GM10266 (cell line): ENCODE data around the gene ADAM29.
"Not testable (repeated sequence)": the region's sequence is repeated elsewhere in the genome, so short reads cannot be mapped to it uniquely, and the experiment has no call there.

Experiments used
- DNase-seq: peaks from one replicate; pipeline ENCODE4 v3.0.0; 2012; ENCODE audit errors: extremely low spot score
- TF ChIP-seq, protein P1 (sequence below): IDR thresholded peaks from 2 replicates; pipeline ENCODE4 v1.5.1; 2012; ENCODE audit warnings: mild to moderate bottlenecking, low read depth; ENCODE audit not compliant: control insufficient read depth, insufficient read depth; ENCODE audit errors: missing control alignments

ADAM29 gene

DNA sequence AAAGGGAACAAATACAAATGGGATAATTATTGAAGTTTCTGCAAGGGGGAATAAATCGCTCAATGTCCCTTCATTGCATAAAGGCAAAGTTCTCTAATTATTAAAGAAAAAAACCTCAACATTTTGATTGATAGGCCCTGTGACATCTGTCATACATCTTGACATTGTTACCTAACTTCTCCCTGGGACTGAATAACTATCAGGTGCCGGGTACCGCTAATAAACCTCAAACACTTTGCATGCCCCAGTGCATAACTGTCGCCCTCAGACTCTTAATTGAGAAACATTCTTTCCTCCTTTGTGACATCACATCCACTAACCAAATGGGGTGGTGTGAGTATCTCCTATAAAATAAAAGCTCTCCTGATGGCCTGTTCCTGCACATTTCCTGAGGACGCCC is at the start of gene ADAM29:
Gene ADAM29 (plus strand): TSS at position 301 of the 400 bp plus-strand sequence. CDS start 57,168 bp downstream, outside the sequence.
- DNase-seq = no peak

DNA sequence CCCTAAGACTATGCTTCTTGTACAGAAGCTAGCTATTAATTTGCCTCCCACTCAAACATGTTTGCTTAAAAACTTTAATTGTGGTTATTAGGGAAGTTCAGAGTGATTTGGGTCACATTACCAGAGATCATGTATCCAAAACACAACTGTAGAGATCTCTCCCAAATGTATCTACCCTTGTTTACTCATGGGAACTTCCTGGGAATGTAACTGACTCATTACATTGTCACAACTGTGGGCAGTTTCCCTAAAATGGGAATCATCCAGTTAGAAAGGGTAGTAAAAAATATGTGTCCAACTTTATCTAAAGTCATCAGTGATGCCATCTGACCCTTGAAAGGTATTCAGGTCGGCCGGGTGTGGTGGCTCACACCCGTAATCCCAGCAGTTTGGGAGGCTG is 48.8 kb upstream of the ADAM29 start:
- DNase-seq = no peak

More for the DNA sequence above, at the start of gene ADAM29:
- TF ChIP-seq, protein P1, sequence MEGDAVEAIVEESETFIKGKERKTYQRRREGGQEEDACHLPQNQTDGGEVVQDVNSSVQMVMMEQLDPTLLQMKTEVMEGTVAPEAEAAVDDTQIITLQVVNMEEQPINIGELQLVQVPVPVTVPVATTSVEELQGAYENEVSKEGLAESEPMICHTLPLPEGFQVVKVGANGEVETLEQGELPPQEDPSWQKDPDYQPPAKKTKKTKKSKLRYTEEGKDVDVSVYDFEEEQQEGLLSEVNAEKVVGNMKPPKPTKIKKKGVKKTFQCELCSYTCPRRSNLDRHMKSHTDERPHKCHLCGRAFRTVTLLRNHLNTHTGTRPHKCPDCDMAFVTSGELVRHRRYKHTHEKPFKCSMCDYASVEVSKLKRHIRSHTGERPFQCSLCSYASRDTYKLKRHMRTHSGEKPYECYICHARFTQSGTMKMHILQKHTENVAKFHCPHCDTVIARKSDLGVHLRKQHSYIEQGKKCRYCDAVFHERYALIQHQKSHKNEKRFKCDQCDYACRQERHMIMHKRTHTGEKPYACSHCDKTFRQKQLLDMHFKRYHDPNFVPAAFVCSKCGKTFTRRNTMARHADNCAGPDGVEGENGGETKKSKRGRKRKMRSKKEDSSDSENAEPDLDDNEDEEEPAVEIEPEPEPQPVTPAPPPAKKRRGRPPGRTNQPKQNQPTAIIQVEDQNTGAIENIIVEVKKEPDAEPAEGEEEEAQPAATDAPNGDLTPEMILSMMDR = no peak

DNA sequence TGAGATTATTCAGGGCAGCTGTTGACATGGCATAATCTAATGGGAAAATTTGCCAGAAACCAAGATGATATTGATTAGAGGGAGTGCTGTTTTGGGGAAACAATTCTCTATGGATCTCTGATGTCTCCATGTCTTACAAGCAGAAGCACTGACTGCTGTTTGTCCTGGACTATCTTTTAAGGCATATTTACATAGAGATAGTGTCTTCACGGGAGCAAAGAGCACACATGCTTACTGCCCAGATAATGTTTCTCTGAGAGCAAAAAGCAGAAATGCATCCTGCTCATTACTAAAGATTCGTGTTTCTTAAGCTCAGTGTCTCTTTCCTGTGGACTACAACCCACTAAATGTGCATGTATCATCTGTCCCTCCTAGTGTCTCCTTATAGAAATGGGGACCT is 47.8 kb upstream of the ADAM29 start:
- TF ChIP-seq, protein P1 = no peak
- DNase-seq = no peak

More for the DNA sequence above, 48.8 kb upstream of the ADAM29 start:
- TF ChIP-seq, protein P1 = no peak

DNA sequence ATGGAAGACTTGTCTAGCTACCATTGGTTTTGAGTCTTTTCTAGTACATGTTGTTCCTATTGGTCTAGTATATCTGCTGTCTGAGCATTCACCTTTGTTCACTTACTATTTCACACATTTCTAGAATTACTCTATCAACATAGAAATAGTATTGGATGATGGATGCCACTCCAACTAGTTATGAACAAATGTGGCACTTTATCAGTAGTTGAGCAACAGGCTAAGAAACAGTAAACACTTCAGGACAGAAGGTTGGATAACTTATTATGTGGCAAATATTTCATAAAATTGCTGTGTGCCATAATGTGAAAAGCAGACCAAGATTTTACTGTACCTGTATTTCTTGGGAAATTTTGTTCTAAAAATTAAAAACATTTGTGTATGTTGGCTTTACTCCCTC is 46.8 kb upstream of the ADAM29 start:
- TF ChIP-seq, protein P1 = no peak

DNA sequence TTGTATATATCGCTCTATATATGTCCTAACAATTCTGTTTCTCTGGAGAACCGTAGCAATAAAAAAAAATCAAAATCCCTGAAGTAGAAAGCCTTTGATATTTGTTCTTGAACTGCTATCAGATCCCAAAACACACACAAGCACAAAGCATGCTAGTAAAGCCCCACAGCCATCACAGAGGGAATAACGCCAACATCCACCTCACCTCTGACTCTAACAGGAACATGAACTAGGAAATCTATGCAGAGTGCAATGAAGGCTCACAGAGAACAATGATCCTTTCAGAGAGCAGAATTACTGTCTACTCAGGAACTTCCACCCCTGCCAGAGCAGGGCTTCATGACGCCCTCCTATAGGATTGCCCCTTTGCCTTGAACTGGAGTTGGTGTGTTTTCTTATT is 45.0 kb upstream of the ADAM29 start:
- DNase-seq = not testable (repeated sequence)

More for the DNA sequence above, 46.8 kb upstream of the ADAM29 start:
- no peak for DNase-seq

DNA sequence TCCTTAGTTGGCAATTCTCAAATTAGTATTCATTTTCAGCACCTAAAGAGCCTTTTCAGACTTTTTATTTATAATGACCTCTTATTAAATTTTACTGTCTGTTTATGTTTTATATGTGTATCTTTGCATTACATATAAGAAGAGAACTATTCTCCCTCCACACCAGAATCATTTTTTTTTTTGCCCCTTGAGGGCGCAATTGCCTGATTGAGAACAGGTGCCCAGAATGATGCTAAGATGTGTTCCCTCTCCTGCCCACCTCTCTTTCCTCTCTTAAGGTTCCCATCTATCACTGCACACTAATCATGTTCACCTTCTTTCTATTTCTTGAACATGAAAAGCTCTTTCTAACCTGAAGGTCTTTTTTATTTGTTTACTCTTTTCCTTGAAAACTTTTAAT is 44.2 kb upstream of the ADAM29 start:
- DNase-seq = peak; percentile 10
- TF ChIP-seq, protein P1 = peak; percentile 36

DNA sequence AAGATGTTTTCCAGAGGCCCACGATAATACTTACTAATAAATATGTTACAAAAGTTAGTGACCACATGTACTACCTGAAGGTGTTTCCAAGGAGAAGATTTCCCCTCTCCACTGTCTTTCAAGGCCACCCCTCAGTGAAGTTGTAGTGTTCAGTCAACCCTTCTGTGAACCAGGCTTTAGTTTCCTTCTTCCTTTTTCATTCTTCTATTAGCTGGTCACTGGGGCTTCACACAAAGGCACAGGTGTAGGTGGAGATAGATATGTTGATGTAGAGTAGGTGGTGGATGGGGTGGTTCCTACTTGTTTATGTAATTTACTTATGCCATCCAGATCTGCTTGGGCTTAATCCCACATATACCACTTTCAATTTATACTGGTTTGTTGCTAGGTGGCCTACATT is 43.3 kb upstream of the ADAM29 start:
- TF ChIP-seq, protein P1 = no peak
- no peak for DNase-seq

DNA sequence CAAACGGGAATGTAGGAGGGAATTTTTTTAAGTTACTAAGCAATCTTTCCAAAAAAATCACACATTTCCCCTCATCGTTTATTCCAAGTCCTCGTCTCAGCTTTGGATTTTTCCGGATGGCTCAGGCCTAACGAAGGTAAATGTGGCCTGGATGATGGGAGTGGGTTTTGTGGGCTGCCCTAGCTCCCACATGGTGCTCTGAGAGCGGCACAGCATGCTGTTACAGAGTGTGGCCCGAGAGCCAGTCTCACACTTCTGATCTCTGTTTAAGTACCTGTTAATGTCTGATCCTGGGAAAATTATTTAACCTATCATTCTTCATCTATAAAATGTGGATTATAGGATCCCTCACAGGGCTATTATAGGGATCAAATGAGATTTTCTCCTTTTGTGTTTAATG is 38.2 kb upstream of the ADAM29 start:
- TF ChIP-seq, protein P1 = no peak

More for the DNA sequence above, 38.2 kb upstream of the ADAM29 start:
- no peak for DNase-seq
